NOMO-1 treated with DMSO at 0.1 percent for 48 hours (cell line): ENCODE data around the gene MKX.

Experiments used
- DNase-seq: peaks from one replicate; lab custom pipeline; 2025; ENCODE audit not compliant: unreplicated experiment; lab: John Stamatoyannopoulos, UW

Gene MKX

GRCh38 chr10:27655296-27655695, 90.3 kb downstream of the MKX start:
- DNase-seq = no peak

DNA sequence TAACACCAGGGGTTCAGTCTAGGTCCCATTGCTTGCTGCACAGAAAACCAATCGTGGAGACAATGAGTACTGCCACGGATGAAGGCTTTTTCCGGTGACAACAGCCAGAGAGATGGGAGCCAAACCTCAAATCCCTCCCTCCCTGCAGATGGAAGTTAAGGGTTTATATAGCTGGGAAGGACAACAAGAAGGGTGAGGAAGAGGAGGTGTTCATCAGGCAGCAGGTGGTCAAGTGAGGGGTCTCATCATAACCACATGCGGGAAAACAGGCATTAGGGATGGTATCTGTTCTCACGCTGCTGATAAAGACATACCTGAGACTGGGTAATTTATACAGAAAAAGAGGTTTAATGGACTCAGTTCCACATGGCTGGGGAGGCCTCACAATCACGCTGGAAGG, 91.3 kb downstream of the MKX start:
- no peak for DNase-seq

DNA sequence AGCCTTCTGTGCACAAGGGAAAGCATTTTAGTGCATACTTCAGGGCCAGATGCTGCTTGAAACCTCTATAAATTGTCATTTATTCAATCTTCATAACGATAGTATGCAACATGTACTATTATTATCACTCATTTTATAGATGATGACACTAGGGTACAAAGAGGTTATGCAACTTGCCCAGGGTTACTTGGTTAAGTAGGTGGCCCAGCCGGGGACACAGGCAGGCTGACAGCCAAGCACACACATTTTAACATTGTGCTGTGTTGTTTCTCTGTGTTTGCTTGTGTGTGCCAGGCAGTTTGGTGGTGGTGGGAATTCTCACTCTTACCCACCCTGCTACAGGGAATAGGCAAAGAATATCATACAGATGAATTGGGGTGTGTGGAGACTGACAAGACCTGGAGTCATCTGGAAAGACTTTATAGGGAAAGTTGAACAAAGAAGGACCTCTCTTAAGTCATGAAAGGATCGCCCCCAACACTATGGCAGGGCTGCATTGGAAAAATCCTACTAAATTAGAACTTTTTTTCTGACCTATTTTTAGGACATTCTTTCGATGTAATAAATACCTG, 98.9 kb downstream of the MKX start:
- DNase-seq = peak; percentile 10

- DNase-seq = no peak
Measured at GRCh38 chr10:27646194-27646593, 99.4 kb downstream of the MKX start.

GRCh38 chr10:27644307-27644939, 101.2 kb downstream of the MKX start:
- no peak for DNase-seq

DNA sequence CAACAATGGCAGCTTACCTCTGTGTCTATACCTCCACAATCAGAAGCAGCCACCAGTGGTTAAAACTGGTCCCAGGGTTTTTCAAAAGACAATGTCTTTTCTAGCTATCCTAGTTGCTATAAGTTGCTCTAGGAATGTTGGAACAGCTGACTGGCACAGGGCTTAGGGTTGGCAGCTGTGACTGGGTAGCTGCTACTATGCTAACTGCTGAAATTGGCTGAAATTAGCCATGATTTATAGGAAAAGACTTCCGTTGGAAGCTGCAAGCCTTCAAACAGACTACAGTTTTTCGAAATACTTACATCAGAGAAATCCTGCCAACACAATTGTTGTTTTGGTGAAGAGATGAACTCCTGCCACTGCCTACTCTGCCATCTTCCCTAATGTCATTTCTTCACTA, 102.3 kb downstream of the MKX start:
- DNase-seq = no peak

GRCh38 chr10:27642023-27642589, 103.5 kb downstream of the MKX start:
- no peak for DNase-seq

DNA sequence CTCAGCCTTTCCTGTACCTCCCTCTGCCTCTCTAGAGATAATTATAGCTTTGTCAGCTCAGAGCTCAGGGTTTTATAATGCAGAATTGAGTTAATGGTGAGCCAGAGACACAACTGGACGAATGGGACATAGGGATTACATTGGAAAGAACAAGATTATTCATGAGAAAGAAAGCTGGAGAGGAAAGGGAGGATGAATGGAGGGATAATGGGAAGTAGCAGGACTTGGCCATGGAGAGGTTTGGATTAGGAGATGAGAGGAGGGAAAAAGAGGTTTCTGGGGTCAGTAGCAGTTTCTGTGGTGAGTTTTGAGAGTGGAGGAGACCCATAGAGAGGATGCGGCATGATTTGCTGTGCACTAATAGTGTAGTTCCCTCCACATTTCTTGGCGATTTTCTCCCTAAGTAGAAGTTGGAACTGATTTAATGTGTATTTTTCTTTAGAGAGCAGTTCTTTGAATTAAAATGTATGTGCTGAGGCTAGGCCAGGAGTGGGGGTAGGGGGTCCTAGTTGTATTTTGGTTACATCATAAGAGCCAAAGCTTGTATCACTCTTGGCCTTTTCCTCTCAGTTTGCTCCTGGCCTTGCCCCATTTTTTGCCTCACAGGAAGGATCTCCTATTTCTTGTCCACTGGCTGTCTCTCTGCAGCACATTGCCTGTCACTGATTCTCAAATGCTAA, 107.4 kb downstream of the MKX start:
- no peak for DNase-seq

DNA sequence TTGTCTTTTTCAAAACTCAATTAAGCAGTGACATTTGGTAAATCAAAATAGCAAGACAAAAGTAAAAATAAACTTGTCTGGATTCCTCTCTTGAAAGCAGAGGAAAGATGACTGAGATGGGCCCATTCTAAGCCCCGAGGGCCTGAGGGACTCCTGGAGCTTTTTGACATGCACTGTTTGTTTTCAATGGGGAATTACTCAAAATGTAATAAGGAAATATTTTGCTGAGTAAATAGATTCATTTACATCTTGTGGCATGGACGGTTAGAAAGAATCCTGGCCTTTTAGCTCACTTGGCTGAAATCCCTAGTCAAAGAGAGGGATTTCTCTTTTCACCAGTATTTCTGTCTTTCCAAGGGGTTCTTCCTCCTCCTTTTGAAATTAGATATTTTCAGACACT, 108.0 kb downstream of the MKX start:
- DNase-seq = no peak

DNA sequence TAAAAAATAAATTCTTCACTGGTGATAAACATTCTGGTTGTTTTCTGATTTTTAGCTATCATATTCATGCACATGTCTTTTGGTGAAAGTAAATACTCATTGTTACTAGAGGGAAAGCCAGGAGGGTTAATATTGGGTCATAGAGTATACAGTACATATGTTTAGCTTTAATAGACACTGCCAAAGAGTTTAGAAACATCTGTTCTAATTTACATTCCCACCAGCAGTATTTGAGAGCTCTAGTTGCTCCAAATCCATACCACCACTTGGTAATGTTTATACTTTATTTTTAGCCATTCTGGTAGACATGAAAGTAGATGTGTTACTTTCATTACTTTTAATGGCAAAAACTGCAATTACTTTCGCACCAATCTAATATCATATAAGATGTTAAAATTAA, 108.8 kb downstream of the MKX start:
- DNase-seq = no peak

GRCh38 chr10:27635699-27636270, 109.8 kb downstream of the MKX start:
- DNase-seq = no peak

DNA sequence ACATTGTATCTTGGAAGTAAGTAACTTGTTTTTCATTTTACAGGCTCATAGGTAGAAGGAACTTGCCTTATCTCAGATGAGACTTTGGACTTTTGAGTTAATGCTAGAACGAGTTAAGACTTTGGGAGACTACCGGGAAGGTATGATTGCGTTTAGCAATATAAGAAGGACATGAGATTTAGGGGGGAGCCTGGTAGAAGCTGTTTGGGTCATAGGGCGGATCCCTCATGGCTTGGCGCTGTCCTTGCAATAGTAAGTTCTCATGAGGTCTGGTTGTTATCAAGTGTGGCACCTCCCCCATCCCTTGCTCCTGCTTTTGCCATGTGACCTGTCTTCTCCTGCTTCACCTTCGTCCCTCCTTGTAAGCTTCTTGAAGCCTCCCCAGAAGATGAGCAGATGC, 110.3 kb downstream of the MKX start:
- DNase-seq = no peak

- DNase-seq = no peak
Measured at GRCh38 chr10:27628621-27629020, 117.0 kb downstream of the MKX start.

DNA sequence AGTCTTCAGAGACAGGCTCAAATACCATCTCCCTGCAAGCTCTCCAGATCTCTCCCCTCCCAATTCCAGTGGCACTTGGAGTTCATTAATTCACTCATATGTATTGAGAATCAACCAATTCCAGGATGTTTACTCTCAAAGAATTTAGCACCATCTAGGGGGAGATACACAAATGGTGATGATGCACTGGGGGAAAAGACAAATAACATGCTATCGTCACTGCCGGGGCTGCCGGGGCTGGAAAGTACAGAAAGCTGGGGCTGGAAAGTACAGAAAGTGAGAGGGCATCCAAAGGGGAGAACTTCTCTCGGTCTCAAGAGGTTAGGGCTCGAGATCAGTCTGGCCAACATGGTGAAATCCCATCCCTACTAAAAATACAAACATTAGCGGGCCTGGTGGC, 118.7 kb downstream of the MKX start:
- DNase-seq = no peak

GRCh38 chr10:27625452-27626211, 120.0 kb downstream of the MKX start:
- DNase-seq = no peak

GRCh38 chr10:27624941-27625340, 120.7 kb downstream of the MKX start:
- DNase-seq = no peak
